Embryonic facial prominence (tissue), 1 donor: ENCODE measurements around the gene MB21D2.

Source experiments
- DNase-seq: peaks from one replicate; pipeline ENCODE4 v3.0.0-alpha.2; 2016; ENCODE audit errors: extremely low spot score

The MB21D2 gene

DNA sequence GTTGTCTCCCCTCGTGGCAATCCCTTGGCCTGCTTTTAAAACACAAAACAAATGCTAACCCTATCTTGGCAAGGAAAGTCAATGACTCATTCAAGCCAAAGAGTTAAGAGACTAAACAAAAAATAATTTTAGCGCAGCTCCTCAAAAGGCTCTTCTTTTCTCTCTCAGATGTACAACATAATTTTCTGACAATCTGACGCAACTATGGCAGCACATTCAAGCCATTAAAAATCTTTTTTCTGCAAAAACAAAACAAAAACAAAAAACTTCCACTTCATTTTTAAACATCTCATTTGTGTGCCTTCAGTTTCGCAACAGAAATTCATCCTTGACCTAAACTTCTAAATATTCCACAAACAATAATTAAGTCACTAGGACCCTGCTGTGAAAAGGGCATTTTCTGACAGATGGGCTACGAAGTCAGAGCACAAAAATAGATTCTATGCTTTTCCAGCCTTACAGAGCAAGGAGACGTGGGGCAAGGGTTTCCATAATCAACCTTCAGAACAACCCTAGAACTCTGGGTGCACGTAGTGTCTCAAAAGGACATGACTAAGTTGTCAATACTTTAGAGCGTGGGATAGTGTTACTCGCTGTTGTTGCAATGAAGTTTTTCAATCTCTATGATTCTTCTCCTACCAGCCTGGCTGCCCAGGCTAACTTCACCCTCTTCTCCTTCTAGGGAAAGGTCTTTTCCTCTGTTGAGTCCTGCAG, 84.3 kb downstream of the MB21D2 start:
- DNase-seq = no peak

GRCh38 chr3:192831801-192832347, 85.8 kb downstream of the MB21D2 start:
- no peak for DNase-seq

GRCh38 chr3:192831111-192831644, 86.5 kb downstream of the MB21D2 start:
- no peak for DNase-seq

- DNase-seq = no peak
These were observed 87.2 kb downstream of the MB21D2 start for GRCh38 chr3:192830291-192831110.

DNA sequence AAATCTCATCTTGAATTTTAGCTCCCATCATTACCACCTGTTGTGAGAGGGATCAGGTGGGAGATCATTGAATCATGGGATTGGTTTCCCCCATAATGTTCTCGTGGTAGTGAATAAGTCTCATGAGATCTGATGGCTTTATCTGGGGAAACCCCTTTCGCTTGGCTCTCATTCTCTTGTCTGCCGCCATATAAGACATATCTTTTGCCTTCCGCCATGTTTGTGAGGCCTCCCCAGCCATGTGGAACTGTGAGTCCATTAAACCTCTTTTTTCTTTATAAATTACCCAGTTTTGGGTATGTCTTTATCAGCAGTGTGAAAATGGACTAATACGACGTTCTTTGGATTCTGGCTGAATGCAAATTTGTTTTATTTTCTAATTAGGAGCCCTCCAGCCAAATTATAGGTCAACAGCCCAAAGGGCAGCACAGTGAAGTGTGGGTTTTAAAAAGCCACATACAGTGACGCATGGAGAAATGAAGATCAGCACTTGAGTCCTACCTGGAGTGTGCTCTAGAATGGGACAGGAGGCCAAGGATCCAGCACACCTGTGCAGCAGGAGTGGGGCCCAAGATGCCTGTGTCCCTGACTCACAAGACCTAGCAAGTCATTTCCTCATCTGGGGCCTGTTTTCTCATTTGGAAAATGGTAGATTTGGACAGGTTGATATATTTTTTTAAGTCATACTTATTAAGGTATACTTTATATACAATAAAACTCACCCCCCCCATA, 89.6 kb downstream of the MB21D2 start:
- no peak for DNase-seq

- no peak for DNase-seq
These were observed 90.4 kb downstream of the MB21D2 start for GRCh38 chr3:192827208-192827607.

- DNase-seq = no peak
These were observed 91.2 kb downstream of the MB21D2 start for GRCh38 chr3:192826214-192827006.

GRCh38 chr3:192825657-192826200, 91.9 kb downstream of the MB21D2 start:
- DNase-seq = no peak

DNA sequence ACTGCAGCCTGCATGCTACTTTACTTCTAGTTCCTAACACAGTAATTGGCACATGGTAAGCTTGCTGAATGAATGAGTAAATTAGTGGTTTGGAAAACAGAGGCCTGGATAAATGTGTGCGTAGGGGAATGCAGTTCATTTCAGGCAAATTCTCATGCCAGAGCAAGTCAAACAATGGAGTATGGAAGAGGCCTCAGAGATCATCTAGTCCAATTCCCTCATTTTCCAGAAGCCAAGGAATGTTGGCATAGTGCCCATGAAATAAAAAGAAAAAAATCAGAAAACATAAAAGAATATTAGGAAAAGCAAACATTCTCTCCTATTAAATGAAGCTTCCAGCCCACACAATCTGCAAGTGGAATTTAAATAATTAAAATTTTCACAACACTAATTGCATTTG, 92.4 kb downstream of the MB21D2 start:
- DNase-seq = no peak

GRCh38 chr3:192824313-192824712, 93.3 kb downstream of the MB21D2 start:
- DNase-seq = no peak

DNA sequence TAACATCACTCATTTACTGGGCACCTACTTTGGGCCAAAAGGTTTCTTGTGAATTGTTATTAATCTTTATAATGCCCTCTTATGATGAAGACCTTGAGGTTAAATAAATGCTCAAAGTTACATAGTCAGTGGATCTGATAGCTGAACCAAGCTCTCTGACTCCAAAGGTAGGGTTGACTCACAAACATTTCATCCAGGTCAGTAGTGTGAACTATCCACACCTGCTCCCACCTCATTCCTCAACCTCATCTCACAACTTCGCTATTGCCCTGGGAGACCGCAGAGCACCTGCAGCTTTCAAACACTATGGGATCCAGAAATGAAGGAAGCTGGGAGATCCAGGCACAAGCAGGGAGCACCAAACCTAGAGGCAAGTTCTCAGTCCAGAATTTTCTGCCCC, 96.5 kb downstream of the MB21D2 start:
- DNase-seq = no peak

- DNase-seq = no peak
These were observed 97.5 kb downstream of the MB21D2 start for GRCh38 chr3:192820161-192820560.

DNA sequence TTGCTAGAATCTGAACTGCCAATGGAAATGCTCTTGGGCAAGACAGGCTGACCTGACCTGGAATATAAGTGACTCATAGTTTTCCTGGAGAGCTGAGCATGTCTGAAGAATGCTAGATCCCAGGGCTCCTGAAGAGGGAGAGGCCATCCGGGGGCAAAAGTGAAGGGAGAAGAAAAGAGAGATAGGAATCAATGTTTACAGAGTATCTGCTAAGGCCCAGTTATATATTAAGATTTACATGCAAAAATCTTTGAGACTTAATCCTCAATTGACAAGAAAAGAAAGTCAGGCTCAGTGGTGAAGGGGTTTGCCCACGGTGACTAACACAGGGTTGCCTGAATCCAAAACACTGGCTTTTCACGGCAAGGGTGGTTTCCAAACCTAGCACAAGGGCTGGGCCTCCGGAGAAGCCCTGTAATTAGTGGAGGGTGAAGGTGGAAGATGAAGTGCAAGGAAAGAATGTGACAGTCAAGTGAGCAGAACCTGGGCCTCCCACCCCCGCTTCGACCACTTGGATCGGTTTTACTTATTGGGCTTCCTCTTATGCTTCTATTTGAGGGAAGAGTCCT, 98.6 kb downstream of the MB21D2 start:
- DNase-seq = no peak

- DNase-seq = no peak
These were observed 99.5 kb downstream of the MB21D2 start for GRCh38 chr3:192818126-192818525.

- no peak for DNase-seq
These were observed 100.2 kb downstream of the MB21D2 start for GRCh38 chr3:192817506-192817905.

- DNase-seq = no peak
These were observed 100.6 kb downstream of the MB21D2 start for GRCh38 chr3:192817053-192817452.

DNA sequence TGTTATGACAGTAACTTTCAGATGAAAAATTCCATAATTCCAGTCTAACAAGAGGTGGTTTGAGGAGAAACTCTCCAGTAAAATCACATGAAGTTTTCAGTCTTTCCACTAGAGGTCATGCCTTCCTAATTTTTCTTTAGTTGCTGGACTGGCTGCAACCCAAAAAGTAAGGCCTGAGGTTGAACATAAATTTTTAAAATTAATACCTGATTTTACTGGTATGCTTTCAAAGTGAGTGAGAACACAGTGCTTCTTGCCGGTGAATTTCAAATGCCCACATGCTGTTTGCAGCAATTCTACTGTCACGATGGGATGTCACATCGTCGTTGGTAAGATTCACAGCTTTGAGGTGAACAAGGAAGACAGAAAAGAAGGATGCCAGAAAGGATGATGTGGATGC, 101.3 kb downstream of the MB21D2 start:
- DNase-seq = peak; percentile 45

DNA sequence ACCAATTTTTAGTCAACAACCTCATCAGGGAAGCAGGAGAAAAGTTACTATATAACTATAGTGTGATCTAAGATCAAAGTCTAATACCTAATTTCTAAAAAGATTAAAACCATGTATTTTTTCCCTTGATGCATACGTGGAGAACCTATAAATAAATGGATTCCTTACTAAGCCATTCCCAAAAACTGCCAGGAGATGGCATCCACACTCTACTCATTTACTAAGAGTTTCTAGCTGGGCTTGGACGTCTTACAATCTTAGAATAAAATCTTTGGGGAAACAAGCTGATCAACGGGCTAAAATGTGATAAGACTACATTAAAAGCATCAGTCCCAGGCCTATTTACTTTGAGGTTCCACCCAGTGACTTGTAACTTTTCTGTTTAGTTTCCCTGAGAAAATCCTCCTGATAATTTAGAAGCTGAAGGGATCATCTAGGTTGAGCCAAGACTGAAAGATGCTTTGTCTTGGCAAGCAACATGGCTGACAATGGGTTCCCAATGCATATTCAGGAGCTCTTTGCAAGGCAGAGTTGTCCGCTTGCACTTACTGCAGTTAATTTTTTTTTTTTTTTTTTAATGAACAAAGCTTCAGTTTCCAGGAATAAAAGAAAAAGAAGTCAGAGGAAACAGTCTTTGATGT, 104.8 kb downstream of the MB21D2 start:
- DNase-seq = no peak

- DNase-seq = no peak
These were observed 111.9 kb downstream of the MB21D2 start for GRCh38 chr3:192805711-192806110.

DNA sequence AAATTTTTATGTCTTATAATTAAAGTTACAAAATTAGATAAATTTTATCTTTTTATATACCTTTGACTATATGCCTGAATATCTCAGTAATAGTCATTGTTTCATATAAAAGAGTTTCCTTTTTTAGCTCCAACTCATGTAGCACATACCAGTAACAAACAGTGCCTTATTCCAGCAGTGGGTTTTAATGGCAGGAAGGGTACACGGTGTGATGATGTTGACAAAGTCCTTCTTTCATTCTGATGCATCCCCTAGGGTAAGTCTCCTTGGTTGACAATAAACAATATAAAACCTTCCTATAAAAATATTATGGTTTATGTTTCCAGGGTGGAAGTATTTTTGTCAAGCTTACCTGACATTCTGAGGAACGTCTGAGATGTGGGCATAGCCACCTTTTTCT, 113.2 kb downstream of the MB21D2 start:
- no peak for DNase-seq
